NCI-H128 (cell line): ENCODE data around the gene RNGTT.
"Not testable (repeated sequence)": the region's sequence is repeated elsewhere in the genome, so short reads cannot be mapped to it uniquely, and the experiment has no call there.

Source experiments
- DNase-seq: peaks from one replicate; lab custom pipeline; 2025; ENCODE audit not compliant: unreplicated experiment; lab: John Stamatoyannopoulos, UW

Gene RNGTT

GRCh38 chr6:88963139-88964090, at the start of gene RNGTT:
Gene RNGTT (minus strand): TSS chr6:88963618. CDS start chr6:88963409, 209 bp downstream.
- DNase-seq: peak; percentile 93

GRCh38 chr6:89011436-89011835, 48.0 kb upstream of the RNGTT start:
- no peak for DNase-seq

GRCh38 chr6:89010825-89011224, 47.4 kb upstream of the RNGTT start:
- no peak for DNase-seq

- DNase-seq: no peak
Observed at GRCh38 chr6:89009624-89010059, 46.2 kb upstream of the RNGTT start.

GRCh38 chr6:89008815-89009374, 45.5 kb upstream of the RNGTT start:
- DNase-seq: no peak

GRCh38 chr6:89008001-89008814, 44.8 kb upstream of the RNGTT start:
- DNase-seq: no peak

- DNase-seq: no peak
Observed at GRCh38 chr6:89007209-89008000, 44.0 kb upstream of the RNGTT start.

- no peak for DNase-seq
Observed at GRCh38 chr6:89002523-89002922, 39.1 kb upstream of the RNGTT start.

GRCh38 chr6:88997327-88997726, 33.9 kb upstream of the RNGTT start:
- DNase-seq: no peak

- DNase-seq: no peak
Observed at GRCh38 chr6:88992741-88993552, 29.5 kb upstream of the RNGTT start.

- DNase-seq: no peak
Observed at GRCh38 chr6:88989215-88989614, 25.8 kb upstream of the RNGTT start.

- DNase-seq: no peak
Observed at GRCh38 chr6:88987922-88988321, 24.5 kb upstream of the RNGTT start.

- DNase-seq: no peak
Observed at GRCh38 chr6:88985901-88986300, 22.5 kb upstream of the RNGTT start.

GRCh38 chr6:88984606-88985005, 21.2 kb upstream of the RNGTT start:
- no peak for DNase-seq

GRCh38 chr6:88984152-88984551, 20.7 kb upstream of the RNGTT start:
- DNase-seq: no peak

- no peak for DNase-seq
Observed at GRCh38 chr6:88983532-88983931, 20.1 kb upstream of the RNGTT start.

- not testable (repeated sequence) for DNase-seq
Observed at GRCh38 chr6:88983129-88983528, 19.7 kb upstream of the RNGTT start.

GRCh38 chr6:88982720-88983119, 19.3 kb upstream of the RNGTT start:
- peak; percentile 27 for DNase-seq

- DNase-seq: no peak
Observed at GRCh38 chr6:88975369-88975768, 12.0 kb upstream of the RNGTT start.
